ENCODE measurements around the gene PPP6R3.
A peak's percentile ranks its signal among the peaks of the same experiment; 100 is the strongest.

Gene PPP6R3

GRCh38 chr11:68460741-68461574 lies at the start of gene PPP6R3:
PPP6R3 (plus strand) TSS chr11:68460752; CDS start chr11:68537665, 76,913 bp downstream.
- no peak for TF ChIP-seq CTCF (IDR thresholded peaks at IDR 0.05; ENCODE audit: extremely low read depth, insufficient read depth, missing control alignments)
- in situ Hi-C loops (cut with MboI; ENCODE audit: low pct_unique_long_range_greater_than_20kb, low sequenced_read_pairs, unreplicated experiment), result no loop called here
- no peak for DNase-seq (ENCODE audit: low spot score)

GRCh38 chr11:68411501-68411991 lies 49.0 kb upstream of the PPP6R3 start:
- no peak for TF ChIP-seq CTCF (IDR thresholded peaks at IDR 0.05; ENCODE audit: extremely low read depth, insufficient read depth, missing control alignments)
- DNase-seq (ENCODE audit: low spot score), result no peak
- in situ Hi-C loops (cut with MboI; ENCODE audit: low pct_unique_long_range_greater_than_20kb, low sequenced_read_pairs, unreplicated experiment), result no loop called here

GRCh38 chr11:68412593-68413475 lies 47.7 kb upstream of the PPP6R3 start:
- in situ Hi-C loops (cut with MboI; ENCODE audit: low pct_unique_long_range_greater_than_20kb, low sequenced_read_pairs, unreplicated experiment), result no loop called here
- no peak for TF ChIP-seq CTCF (IDR thresholded peaks at IDR 0.05; ENCODE audit: extremely low read depth, insufficient read depth, missing control alignments)
- peak; percentile 60 for DNase-seq (ENCODE audit: low spot score)

- in situ Hi-C loops (cut with MboI; ENCODE audit: low pct_unique_long_range_greater_than_20kb, low sequenced_read_pairs, unreplicated experiment), result no loop called here
- no peak for DNase-seq (ENCODE audit: low spot score)
- TF ChIP-seq CTCF (IDR thresholded peaks at IDR 0.05; ENCODE audit: extremely low read depth, insufficient read depth, missing control alignments), result no peak
Observed at GRCh38 chr11:68413591-68413999, 47.0 kb upstream of the PPP6R3 start.

GRCh38 chr11:68414496-68415221 lies 45.9 kb upstream of the PPP6R3 start:
- DNase-seq (ENCODE audit: low spot score), result no peak
- in situ Hi-C loops (cut with MboI; ENCODE audit: low pct_unique_long_range_greater_than_20kb, low sequenced_read_pairs, unreplicated experiment), result no loop called here
- no peak for TF ChIP-seq CTCF (IDR thresholded peaks at IDR 0.05; ENCODE audit: extremely low read depth, insufficient read depth, missing control alignments)

- TF ChIP-seq CTCF (IDR thresholded peaks at IDR 0.05; ENCODE audit: extremely low read depth, insufficient read depth, missing control alignments), result no peak
- DNase-seq (ENCODE audit: low spot score), result no peak
- in situ Hi-C loops (cut with MboI; ENCODE audit: low pct_unique_long_range_greater_than_20kb, low sequenced_read_pairs, unreplicated experiment), result no loop called here
Observed at GRCh38 chr11:68416070-68416578, 44.4 kb upstream of the PPP6R3 start.

All from GM13977 (cell line).